HepG2 (cell line): ENCODE results near the gene HOXD8. TPM values are rescaled to one million over a fixed set of nuclear protein-coding genes. Genes with fewer than 3 reads are reported as not detected.

Experiments used
- ATAC-seq: fragments of 200-7000 bp; cut with Tn5 transposase; 3 replicates; pipeline ENCODE4 v1.9.1; 2020; ENCODE audit warnings: mild to moderate bottlenecking, moderate library complexity
- BruUV-seq: library from RNA; stranded (reverse); fragments of 400-500 nt; replicated peaks from 2 replicates; lab custom pipeline; 2021; lab: Mats Ljungman, UMichigan
- CTCF ChIA-PET: fragments of 300-600 bp; formaldehyde crosslinking; extraction: SDS; loops from one replicate; lab custom pipeline; 2021; ENCODE audit warnings: low total read pairs, inconsistent platforms, low intra/inter-chr PET ratio; lab: Yijun Ruan, JAX
- POLR2A ChIA-PET: fragments of 350-600 bp; sonication (Branson Sonifier 250); formaldehyde crosslinking; loops from one replicate; lab custom pipeline; 2020; ENCODE audit warnings: antibody characterized with exemption, inconsistent platforms; lab: Yijun Ruan, JAX
- DNase-seq: peaks from one replicate; pipeline ENCODE4 v3.0.0-alpha.2; 2015; ENCODE audit warnings: low spot score
- FAIRE-seq: peaks from 3 replicates; lab custom pipeline; 2011; peaks lifted over from hg19 to GRCh38; lab: Jason Lieb, UNC
- H2AFZ ChIP-seq: one replicate; pipeline ENCODE4 v1.6.1; 2011; ENCODE audit warnings: low read length, inconsistent platforms
- H3K27ac ChIP-seq: fragments of 300-600 bp; 3 replicates; pipeline ENCODE4 v1.8.0; 2011; ENCODE audit warnings: mixed run types, mild to moderate bottlenecking, mixed read lengths, low read length, inconsistent platforms; ENCODE audit not compliant: insufficient read depth; ENCODE audit errors: extremely low read length
- H3K27me3 ChIP-seq, 2 experiments: fragments of 200-600 bp in 1 of 2; 2 replicates in 1 of 2; 3 replicates in 1 of 2; pipeline versions ENCODE4 v1.6.0 to v1.8.0; 2011; ENCODE audit warnings: low read length in 2 of 2, mild to moderate bottlenecking in 2 of 2, moderate library complexity in 2 of 2, inconsistent platforms in 1 of 2; ENCODE audit not compliant: insufficient read depth in 2 of 2, control insufficient read depth in 1 of 2
- H3K36me3 ChIP-seq, 2 experiments: fragments of 200-600 bp in 1 of 2; replicated peaks in 1 of 2; 2 replicates in 1 of 2; 3 replicates in 1 of 2; pipeline versions ENCODE4 v1.5.1 to v1.8.0; 2011; ENCODE audit warnings: low read length in 2 of 2, inconsistent platforms in 1 of 2; ENCODE audit not compliant: insufficient read depth in 2 of 2, control insufficient read depth in 1 of 2
- H3K4me1 ChIP-seq: 2 replicates; pipeline ENCODE4 v1.5.1; 2012; ENCODE audit warnings: low read length, inconsistent platforms; ENCODE audit not compliant: insufficient read depth
- H3K4me2 ChIP-seq: 2 replicates; pipeline ENCODE4 v1.6.0; 2011; ENCODE audit warnings: low read depth, low read length, inconsistent platforms
- H3K4me3 ChIP-seq, 3 experiments: fragments of 200-600 bp in 1 of 3; sonication (generic), shearing (Covaris generic) in 1 of 3; replicated peaks in 1 of 3; 2 replicates each; pipeline ENCODE4 v1.5.1; 2011 to 2016; ENCODE audit warnings: low read length in 3 of 3, inconsistent platforms in 2 of 3, low read depth in 2 of 3, mild to moderate bottlenecking in 2 of 3, control low read depth in 1 of 3, mixed read lengths in 1 of 3; ENCODE audit not compliant: insufficient read depth in 1 of 3
- H3K79me2 ChIP-seq: one replicate; pipeline ENCODE4 v1.6.1; 2011; ENCODE audit warnings: low read length, inconsistent platforms; ENCODE audit not compliant: insufficient read depth
- H3K9ac ChIP-seq: 2 replicates; pipeline ENCODE4 v1.6.0; 2011; ENCODE audit warnings: mild to moderate bottlenecking, low read depth, low read length, inconsistent platforms; ENCODE audit not compliant: insufficient read depth
- H3K9me3 ChIP-seq: 2 replicates; pipeline ENCODE4 v1.5.1; 2012; ENCODE audit warnings: mild to moderate bottlenecking, low read length
- H4K20me1 ChIP-seq: 2 replicates; pipeline ENCODE4 v1.6.0; 2011; ENCODE audit warnings: inconsistent platforms, mild to moderate bottlenecking, low read length, moderate library complexity; ENCODE audit not compliant: insufficient read depth
- EHMT2 ChIP-seq: fragments of 200-600 bp; sonication (generic); IDR thresholded peaks from 2 replicates; pipeline ENCODE4 v1.7.0; 2017; ENCODE audit warnings: antibody characterized with exemption, low read depth, low read length, borderline replicate concordance
- IRX3 ChIP-seq: sonication (generic); formaldehyde crosslinking; IDR thresholded peaks from 2 replicates; pipeline ENCODE4 v1.8.1; 2023; ENCODE audit warnings: mild to moderate bottlenecking, low read depth, missing genetic modification reagents, borderline replicate concordance
- ISX ChIP-seq: sonication (generic); formaldehyde crosslinking; conservative IDR thresholded peaks from 2 replicates; pipeline ENCODE4 v1.5.0; 2020; ENCODE audit warnings: missing genetic modification reagents
- MBD4 ChIP-seq: IDR thresholded peaks from 2 replicates; pipeline ENCODE4 v1.6.1; 2012; ENCODE audit warnings: low read length, inconsistent platforms, borderline replicate concordance
- PHF20 ChIP-seq: sonication (generic); formaldehyde crosslinking; IDR thresholded peaks from 2 replicates; pipeline ENCODE4 v1.5.0; 2020; ENCODE audit warnings: mild to moderate bottlenecking, missing genetic modification reagents
- TBL1XR1 ChIP-seq: fragments of 150-350 bp; IDR thresholded peaks from 2 replicates; pipeline ENCODE4 v1.6.1; 2014; ENCODE audit warnings: borderline replicate concordance, low read length; ENCODE audit not compliant: partially characterized antibody
- ZBTB1 ChIP-seq: sonication (generic); formaldehyde crosslinking; IDR thresholded peaks from 2 replicates; pipeline ENCODE4 v1.4.0; 2020; ENCODE audit warnings: missing genetic modification reagents, borderline replicate concordance
- ZNF337 ChIP-seq: sonication (generic); formaldehyde crosslinking; IDR thresholded peaks from 2 replicates; pipeline ENCODE4 v1.5.1; 2020; ENCODE audit warnings: missing genetic modification reagents, low read depth, mild to moderate bottlenecking, borderline replicate concordance
- ZNF530 ChIP-seq: sonication (generic); formaldehyde crosslinking; IDR thresholded peaks from 2 replicates; pipeline ENCODE4 v1.5.0; 2020; ENCODE audit warnings: low read depth, mild to moderate bottlenecking, missing genetic modification reagents
- ZNF615 ChIP-seq: sonication (generic); formaldehyde crosslinking; IDR thresholded peaks from 2 replicates; pipeline ENCODE4 v1.5.0; 2020; ENCODE audit warnings: mild to moderate bottlenecking, missing genetic modification reagents, borderline replicate concordance
- WGBS: methylation state at CpG from one replicate; pipeline ENCODE4 v1.1.6; 2017; ENCODE audit warnings: low lambda C conversion rate; 5-methylcytosine and 5-hydroxymethylcytosine counted together
- in situ Hi-C: cut with HindIII; loops from 2 replicates; pipeline ENCODE4 v1.10.0; 2017; ENCODE audit warnings: low pct_unique_long_range_greater_than_20kb; ENCODE audit not compliant: extremely low pct_ligation_motif_present
- intact Hi-C: fragments of 100-400 bp; cut with micrococcal nuclease; formaldehyde crosslinking; loops from one replicate; pipeline ENCODE4 v1.10.0; 2022; ENCODE audit not compliant: unreplicated experiment
- polyA plus RNA-seq, 8 experiments: library from polyadenylated mRNA; depleted of rRNA in 3 of 8; stranded (reverse) in 7 of 8; unstranded in 1 of 8; fragments of >200 nt; fragmentation: Illumina TruSeq in 4 of 8; extraction: Trizol in 4 of 8; gene quantifications; 2 replicates each; pipeline versions ENCODE4 v1.2.1 to v1.2.3, GENCODE V29; 2011 to 2016; ENCODE audit warnings: low read depth in 4 of 8, missing spikeins in 1 of 8, mixed read lengths in 1 of 8; ENCODE audit not compliant: insufficient read depth in 1 of 8
- total RNA-seq, 5 experiments: library from RNA; depleted of rRNA; stranded (reverse); fragments of >200 nt; fragmentation: Illumina TruSeq; extraction: Trizol; gene quantifications; 2 replicates each; pipeline ENCODE4 v1.2.3, GENCODE V29; 2016; ENCODE audit warnings: low read depth in 1 of 5
- TF ChIP-seq, protein P1 (sequence below): IDR thresholded peaks from 2 replicates; pipeline ENCODE4 v1.6.1; 2016; ENCODE audit warnings: missing compliant biosample characterization, missing genetic modification reagents, borderline replicate concordance
- TF ChIP-seq, protein P2 (sequence below): sonication (generic); formaldehyde crosslinking; IDR thresholded peaks from 2 replicates; pipeline ENCODE4 v1.4.0; 2020; ENCODE audit warnings: mild to moderate bottlenecking, missing genetic modification reagents
- TF ChIP-seq, protein P3 (sequence below): sonication (generic); formaldehyde crosslinking; IDR thresholded peaks from 2 replicates; pipeline ENCODE4 v1.5.0; 2020; ENCODE audit warnings: mild to moderate bottlenecking, missing genetic modification reagents
- TF ChIP-seq, protein P4 (sequence below): sonication (generic); formaldehyde crosslinking; IDR thresholded peaks from 2 replicates; pipeline ENCODE4 v1.4.0; 2020; ENCODE audit warnings: missing genetic modification reagents
- TF ChIP-seq, protein P5 (sequence below): sonication (generic); formaldehyde crosslinking; IDR thresholded peaks from 2 replicates; pipeline ENCODE4 v1.4.0; 2020; ENCODE audit warnings: mild to moderate bottlenecking, missing genetic modification reagents

HOXD8 gene
- total and polyA plus RNA-seq, 2 of the 13 experiments (the other 11 are each of a cell fraction or from before 2014, with no cell fraction given), result not detected

DNA sequence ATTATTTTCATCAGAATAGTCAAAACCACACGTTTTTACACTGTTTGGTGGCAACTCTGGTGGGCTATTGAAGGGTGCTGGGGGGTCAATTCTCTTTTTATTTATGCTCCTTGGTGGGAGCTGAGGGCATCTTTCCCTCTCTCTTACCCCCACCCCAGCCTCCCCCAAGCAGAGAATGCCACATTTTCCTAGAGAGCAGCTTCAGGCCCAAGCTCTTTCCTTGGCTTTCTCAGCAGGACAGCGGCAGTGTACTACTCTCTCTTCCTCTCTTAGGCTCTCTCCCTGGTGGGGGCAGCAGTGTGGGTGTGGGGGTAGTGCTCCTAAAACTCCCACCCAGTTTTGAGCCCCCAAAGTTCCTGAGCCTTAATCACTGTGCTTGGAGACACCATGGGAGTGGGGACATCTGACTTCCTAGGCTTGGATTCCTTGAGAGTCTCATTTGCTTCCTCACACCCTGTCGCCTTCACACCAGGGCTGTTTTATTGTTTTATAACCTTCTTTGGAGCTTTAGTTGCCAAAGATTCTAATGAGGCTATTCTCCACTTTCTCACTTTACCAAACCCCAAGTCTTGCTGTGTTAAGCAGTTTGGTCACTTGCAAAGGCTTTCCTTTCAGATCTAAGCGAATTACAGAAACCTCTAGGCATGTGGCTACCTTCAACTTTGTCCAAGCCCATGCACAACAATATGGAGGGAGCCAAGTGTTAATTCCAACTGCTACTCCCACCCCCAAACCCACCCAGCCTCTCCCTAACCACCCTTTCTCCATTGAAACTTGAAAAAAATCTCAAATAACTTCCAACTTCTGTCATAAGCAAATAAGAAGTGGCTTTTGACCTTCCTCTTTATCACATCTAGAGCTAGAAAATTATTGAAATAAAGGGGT, 15.8 kb downstream of the HOXD8 start:
- in situ Hi-C loops (no loop called here), intact Hi-C loops (no loop called here)
- no peaks in the 10 kb centered on the region for H3K9me3 ChIP-seq
- BruUV-seq, result no TSS peak
- no peak overlapping the region for H3K4me3 ChIP-seq
- 3% methylated on average over 4 of the region's 4 CpGs for WGBS
- no peaks in the 10 kb centered on the region for H3K79me2 ChIP-seq
- ATAC-seq, result no peak
- peaks cover 12 to 92% of the 10 kb centered on the region in 2 experiments for H3K27me3 ChIP-seq
- ChIA-PET POLR2A (no interaction called here), CTCF (no interaction called here)
- H3K36me3 ChIP-seq, result no peaks in the 10 kb centered on the region
- no peak overlapping the region for H3K27ac ChIP-seq
- FAIRE-seq, result no peak
- H4K20me1 ChIP-seq, result no peaks in the 10 kb centered on the region
- H3K4me1 ChIP-seq, result peaks cover 28% of the 10 kb centered on the region
- DNase-seq, result no peak
- no peak overlapping the region for H3K4me2 ChIP-seq
- no peak overlapping the region for H3K9ac ChIP-seq
- H2AFZ ChIP-seq, result no peak overlapping the region
- TF ChIP-seq, protein P1, sequence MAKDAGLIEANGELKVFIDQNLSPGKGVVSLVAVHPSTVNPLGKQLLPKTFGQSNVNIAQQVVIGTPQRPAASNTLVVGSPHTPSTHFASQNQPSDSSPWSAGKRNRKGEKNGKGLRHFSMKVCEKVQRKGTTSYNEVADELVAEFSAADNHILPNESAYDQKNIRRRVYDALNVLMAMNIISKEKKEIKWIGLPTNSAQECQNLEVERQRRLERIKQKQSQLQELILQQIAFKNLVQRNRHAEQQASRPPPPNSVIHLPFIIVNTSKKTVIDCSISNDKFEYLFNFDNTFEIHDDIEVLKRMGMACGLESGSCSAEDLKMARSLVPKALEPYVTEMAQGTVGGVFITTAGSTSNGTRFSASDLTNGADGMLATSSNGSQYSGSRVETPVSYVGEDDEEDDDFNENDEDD, result no peak
- TF ChIP-seq ZBTB1 (CRISPR knock-in tag) (no peak), TBL1XR1 (no peak), MBD4 (no peak), ISX (CRISPR knock-in tag) (no peak), ZNF615 (no peak), ZNF530 (CRISPR knock-in tag) (no peak), EHMT2 (no peak), ZNF337 (CRISPR knock-in tag) (no peak), PHF20 (CRISPR knock-in tag) (no peak), IRX3 (CRISPR knock-in tag) (no peak)
- TF ChIP-seq, protein P2, sequence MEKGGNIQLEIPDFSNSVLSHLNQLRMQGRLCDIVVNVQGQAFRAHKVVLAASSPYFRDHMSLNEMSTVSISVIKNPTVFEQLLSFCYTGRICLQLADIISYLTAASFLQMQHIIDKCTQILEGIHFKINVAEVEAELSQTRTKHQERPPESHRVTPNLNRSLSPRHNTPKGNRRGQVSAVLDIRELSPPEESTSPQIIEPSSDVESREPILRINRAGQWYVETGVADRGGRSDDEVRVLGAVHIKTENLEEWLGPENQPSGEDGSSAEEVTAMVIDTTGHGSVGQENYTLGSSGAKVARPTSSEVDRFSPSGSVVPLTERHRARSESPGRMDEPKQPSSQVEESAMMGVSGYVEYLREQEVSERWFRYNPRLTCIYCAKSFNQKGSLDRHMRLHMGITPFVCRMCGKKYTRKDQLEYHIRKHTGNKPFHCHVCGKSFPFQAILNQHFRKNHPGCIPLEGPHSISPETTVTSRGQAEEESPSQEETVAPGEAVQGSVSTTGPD, result no peak
- TF ChIP-seq, protein P3, sequence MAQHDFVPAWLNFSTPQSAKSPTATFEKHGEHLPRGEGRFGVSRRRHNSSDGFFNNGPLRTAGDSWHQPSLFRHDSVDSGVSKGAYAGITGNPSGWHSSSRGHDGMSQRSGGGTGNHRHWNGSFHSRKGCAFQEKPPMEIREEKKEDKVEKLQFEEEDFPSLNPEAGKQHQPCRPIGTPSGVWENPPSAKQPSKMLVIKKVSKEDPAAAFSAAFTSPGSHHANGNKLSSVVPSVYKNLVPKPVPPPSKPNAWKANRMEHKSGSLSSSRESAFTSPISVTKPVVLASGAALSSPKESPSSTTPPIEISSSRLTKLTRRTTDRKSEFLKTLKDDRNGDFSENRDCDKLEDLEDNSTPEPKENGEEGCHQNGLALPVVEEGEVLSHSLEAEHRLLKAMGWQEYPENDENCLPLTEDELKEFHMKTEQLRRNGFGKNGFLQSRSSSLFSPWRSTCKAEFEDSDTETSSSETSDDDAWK, result no peak
- TF ChIP-seq, protein P4, sequence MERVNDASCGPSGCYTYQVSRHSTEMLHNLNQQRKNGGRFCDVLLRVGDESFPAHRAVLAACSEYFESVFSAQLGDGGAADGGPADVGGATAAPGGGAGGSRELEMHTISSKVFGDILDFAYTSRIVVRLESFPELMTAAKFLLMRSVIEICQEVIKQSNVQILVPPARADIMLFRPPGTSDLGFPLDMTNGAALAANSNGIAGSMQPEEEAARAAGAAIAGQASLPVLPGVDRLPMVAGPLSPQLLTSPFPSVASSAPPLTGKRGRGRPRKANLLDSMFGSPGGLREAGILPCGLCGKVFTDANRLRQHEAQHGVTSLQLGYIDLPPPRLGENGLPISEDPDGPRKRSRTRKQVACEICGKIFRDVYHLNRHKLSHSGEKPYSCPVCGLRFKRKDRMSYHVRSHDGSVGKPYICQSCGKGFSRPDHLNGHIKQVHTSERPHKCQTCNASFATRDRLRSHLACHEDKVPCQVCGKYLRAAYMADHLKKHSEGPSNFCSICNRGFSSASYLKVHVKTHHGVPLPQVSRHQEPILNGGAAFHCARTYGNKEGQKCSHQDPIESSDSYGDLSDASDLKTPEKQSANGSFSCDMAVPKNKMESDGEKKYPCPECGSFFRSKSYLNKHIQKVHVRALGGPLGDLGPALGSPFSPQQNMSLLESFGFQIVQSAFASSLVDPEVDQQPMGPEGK (CRISPR knock-in tag), result no peak
- TF ChIP-seq, protein P5, sequence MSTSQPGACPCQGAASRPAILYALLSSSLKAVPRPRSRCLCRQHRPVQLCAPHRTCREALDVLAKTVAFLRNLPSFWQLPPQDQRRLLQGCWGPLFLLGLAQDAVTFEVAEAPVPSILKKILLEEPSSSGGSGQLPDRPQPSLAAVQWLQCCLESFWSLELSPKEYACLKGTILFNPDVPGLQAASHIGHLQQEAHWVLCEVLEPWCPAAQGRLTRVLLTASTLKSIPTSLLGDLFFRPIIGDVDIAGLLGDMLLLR (CRISPR knock-in tag), result no peak
